ENCODE results near the gene MACROD1.
"Not testable (repeated sequence)": the region's sequence is repeated elsewhere in the genome, so short reads cannot be mapped to it uniquely, and the experiment has no call there.

The MACROD1 gene

DNA sequence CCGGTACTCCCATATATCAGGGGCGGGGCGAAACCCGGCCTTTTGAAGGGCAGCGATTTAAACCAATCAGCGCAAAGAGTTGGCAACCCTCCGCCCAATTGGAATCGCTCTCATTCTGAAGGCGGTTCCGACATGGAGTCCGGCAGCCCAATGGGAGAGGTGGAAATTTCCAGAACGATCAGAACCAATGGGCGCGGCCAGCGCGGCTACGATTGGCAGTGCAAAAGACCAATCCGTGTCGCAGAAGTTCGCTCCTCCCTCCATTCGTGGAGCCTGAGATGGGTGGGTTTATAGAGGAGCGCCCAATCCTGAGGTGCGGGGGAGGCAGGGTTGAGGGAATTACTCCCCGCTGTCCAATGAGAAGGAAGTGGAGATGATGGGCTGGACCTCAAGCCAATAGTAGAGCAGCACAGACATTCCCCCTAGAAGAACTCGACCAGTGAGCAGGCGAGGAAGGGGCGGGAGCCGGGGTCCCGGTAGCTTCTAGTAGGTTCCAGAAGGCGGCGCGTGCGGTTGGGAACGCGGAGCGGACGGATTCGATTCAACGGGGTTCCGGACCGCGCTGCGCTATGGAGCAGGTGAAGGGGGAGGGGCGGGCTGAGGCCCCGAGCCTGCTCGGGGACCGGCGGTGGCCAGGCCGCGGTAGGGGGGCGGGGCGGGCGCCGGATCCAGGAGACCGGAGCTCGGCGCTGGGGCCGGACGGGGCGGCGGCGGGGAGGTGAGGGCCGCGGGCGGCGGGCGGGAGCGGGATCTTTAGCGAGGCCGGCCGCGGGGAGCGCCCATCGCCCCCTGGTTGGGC is 20.0 kb upstream of the MACROD1 start, which contains the start of gene STIP1:
TSS of gene STIP1 (plus strand) at position 479 of the 799 bp plus-strand sequence. CDS start at position 570, 91 bp downstream.
- DNase-seq: peak; percentile 99

DNA sequence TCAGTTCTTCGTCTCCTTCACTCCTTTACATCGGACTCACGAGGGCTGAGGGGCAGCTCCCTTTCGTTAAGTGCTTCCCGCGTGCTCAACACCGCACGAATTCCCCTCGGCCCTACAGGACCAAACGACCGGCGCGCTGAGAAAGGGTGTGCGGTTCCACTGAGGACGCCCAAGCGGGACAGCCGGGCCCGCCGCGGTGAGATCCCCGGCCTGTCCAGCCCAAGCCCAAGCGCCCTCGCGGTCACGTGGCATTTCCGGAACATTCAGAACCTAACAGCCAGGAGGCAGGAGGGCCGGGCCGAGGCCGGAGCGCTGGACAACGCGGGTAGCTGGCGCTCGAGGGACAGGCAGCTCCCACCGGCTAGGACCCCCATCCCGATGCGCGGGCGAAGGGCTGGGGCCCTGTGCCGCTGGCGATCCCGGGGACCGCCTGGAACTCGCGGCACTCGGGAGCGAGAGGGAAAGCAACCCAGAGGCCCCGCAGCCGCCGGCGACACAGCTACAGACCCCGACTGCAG is 19.3 kb upstream of the MACROD1 start:
- no peak for DNase-seq

DNA sequence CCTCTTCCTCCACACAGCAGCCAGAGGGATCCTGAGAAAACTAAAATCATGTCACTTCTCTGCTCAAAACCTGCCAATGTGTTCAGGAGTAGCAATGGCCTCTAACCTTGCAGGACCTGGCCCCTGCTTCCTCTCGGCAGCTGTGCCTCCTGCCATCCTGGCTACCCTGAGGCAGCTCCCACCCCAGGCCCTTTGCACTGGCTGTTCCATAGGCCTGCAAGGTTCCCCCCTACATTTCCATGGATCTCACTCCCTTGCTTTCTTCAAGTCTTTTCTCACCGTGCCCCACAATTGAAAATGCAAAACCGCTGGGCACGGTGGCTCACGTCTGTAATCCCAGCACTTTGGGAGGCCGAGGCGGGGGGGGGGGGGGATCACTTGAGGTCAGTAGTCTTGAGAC is 18.0 kb upstream of the MACROD1 start:
- DNase-seq: no peak

DNA sequence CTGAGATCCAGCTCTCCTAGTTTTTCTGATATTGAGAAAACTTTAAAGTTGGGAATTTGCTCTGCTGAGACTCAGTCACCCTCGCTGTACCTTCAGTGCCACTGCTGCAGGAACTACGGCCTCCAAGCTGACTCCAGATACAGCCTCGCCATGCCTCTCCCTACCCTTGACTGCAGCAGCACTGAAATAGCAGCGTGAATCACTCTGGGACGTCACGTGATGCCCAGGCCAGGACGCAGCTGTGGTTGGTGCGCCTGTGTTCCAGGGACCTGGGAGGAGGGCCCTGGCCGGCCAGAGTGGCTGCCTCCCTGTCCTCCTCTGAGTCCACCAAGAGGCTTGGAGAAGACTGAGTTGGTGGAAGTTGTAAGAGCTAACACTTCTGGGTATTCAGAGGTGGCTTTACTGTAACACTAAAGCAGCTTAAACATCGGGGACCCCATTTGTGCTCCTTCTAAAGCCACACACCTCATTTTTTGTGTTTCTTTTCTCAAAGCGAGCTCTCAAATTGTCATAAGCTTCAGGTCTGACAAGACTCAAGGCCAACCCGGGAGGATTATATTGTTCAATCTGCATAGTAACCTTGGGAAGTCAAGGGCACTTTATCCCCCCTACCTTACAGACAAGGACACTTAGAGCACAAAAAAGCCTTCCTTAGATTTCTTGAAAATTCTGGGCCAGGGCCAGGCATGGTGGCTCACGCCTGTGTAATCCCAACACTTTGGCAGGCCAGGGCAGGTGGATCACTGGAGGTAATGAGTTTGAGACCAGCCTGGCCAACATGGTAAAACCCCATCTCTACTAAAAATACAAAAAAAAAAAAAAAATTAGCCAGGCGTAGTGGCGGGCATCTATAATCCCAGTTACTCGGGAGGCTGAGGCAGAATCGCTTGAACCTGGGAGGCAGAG is 15.8 kb upstream of the MACROD1 start:
- peak; percentile 24 for DNase-seq

DNA sequence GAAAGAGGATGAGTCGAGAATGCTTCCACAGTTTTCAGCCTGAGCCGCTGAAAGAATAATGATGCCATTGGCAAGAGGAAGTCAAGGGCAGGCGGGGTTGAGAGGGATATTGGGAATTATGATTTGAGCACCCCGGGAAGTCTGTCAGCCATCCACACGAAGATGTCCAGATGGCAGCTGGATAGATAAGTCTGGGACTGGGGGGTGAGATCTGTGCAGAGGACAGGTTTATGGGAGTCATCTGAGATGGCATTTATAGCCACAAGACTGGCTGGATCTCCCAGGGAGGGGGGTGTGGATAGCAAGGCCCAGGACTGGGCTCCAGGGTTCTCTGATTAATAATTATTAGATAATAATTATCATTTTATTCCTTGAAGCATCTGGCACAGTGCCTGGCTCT is 15.0 kb upstream of the MACROD1 start:
- no peak for DNase-seq

DNA sequence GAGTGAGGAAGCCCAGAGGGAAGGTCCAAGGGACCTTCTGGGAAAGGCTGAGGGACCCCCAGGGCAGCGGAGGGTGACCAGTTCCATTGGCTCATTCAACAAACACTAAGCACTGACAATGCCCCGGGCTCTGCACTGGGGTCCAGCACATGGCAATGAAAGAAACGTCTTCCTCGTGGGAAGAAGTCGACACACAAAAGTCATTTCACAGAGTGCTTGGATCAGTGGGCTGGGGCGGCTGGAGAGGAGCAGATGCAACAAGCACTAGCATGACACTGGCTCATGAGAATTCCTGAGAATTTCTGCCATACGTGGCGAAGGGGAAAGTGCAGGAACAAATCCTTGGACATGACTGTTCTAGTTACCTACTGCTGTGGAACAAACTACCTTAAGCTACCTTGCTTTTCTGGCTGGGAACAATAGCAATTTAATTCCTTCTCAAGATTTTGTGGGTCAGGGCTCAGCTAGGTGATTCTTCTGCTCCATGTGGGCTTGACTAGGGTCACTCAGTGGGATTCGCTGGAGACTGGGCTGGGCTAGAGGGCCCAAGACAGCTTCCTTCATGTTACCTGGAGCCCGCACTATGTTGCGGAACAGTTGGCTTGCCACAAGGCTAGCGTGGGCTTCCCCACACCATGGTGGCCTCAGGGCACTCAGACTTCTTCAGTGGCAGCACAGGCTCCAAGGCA is 13.2 kb upstream of the MACROD1 start:
- DNase-seq: no peak

DNA sequence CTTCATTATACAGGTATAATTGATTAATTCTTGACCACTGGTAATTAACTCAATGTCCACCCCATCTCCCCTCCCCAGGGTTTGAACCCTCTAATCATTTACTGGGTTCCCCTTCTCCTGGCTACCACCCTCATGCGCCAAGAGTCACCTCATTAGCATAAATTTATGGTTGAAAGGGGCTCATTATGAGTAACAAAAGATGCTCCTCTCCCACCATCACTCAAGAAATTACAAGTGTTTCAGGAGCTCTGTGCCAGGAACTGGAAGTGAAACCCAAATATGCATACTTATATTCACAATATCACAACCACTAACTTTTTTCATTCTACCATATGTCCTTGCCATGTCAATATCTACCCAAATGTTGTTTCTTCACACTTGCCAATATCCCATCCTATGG is 12.3 kb upstream of the MACROD1 start:
- no peak for DNase-seq

DNA sequence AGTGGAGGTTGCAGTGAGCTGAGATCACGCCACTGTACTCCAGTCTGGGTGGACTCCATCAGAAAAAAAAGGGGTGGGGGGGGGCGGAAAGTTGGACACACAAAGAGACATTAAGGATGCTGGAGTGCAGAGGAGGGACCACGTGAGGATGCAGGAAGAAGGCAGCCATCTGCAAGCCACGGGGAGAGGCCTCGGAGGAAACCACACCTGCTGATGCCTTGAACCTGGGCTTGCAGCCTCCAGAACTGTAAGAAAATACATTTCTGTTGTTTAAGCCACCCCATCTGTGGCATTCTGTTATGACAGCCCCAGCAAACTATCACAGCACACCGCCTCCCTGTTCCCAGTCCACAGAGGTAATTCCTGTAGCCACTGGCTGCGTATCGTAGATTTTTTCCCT is 10.8 kb upstream of the MACROD1 start:
- no peak for DNase-seq

DNA sequence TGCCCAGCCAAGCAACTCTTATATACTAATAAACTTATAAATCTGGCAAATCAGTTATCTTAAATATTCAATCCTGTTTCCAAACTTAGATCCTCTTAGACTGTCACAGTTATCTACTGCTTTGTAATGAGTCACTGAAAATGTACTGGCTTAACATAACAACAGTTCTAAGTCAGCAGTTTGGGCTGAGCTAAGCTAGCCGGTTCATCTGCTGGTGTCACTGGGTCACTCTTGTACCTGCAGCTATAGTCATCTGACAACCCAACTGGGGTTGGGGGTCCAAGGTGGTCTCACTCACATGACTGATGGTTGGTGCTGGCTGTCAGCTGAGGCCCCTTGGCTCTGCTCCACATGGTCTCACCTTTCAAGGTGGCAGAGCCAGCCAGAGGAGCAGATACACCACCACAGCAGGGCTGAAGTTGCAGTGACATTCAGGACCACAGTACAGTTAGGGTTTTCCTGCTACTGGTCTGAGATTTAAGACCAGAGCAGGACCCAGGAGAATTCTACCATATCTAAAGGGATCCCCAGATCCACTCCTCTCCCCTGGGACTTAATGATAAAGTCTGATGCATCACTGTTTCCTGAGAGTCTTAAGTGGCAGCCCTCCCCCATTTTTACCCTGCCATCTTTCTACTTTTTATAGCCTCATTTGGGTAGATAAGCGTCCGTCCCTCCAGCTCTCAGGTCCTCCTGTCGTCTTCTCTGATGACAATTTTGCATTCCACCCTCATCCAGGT is 7.9 kb upstream of the MACROD1 start:
- no peak for DNase-seq

DNA sequence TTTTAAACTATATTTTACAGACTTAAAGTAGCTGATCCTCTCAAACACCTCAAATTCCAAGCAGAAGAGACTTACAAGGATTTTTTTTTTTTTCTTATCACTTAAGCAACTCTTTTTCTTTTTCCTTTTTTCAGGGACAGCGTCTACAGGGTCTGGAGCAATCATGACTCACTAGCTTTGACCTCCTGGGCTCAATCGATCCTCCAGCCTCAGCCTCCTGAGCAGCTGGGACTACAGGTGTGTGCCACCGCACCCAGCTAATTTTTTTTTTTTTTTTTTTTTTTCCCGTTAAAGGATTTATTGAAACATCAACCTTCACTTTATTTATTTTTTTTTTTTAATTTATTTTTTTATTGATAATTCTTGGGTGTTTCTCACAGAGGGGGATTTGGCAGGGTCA is 4.5 kb upstream of the MACROD1 start:
- no peak for DNase-seq

DNA sequence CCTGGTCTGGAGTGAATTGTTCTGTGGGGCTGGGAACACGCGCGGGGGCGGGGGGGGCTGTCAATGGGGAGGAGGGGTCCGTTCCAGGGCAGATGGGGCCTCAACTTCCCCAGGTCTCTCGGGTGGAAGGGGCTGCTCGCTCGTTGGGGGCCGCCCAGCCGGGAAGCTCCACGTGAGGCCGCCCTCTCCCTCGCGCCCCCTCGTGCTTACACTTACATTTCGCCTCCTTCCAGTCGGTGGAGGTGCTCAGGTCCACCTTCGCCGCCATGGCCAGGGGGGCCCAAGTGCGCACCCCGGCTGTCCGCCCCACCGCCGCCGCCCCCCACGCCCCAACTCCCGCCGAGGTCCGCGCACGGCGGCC is 452 bp downstream of the MACROD1 start:
- DNase-seq: no peak

DNA sequence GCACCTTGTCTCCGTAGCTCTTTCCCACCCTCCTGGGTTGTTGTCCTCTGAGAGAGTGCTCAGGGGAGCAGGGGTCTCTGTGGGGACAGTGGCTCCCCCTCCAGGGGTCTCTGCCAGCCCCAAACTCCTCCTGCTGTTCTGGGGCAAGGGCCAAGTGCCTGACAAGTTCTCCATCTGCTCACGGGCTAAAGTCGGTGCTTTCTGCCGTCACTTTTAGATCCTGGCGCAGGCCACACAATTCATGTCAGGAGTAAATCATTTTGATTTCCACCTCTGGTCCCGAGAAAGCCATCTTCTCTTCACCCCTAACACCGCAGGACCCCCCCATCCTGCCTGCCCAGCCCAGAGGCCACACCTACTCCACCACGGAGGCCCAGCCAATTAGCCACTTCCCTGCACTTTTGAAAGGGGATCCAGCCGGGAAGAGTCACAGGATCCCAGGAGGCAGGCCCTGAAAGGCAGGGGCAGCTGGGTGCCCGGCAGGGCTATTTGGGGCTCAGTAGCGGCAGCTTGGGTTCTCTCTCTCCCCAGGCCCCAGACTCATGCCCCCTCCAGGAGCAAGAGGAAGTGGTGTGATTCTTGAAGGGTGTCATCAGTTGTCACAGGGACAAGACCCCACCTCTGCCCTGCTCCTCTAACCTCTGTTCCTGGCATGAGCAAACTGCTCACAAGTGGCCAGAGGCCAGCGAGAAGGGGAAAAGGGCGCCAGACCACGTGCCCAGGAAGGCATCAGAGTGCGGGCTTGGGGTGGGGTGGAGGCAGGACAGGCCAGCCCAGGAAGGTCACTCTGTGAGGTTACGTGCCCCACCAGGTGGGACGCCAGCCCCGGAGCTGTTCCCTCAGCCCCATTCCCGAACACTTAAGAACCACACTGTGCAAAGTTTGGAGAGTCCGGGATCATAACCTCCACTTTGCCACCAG is 1.3 kb downstream of the MACROD1 start:
- DNase-seq: no peak

DNA sequence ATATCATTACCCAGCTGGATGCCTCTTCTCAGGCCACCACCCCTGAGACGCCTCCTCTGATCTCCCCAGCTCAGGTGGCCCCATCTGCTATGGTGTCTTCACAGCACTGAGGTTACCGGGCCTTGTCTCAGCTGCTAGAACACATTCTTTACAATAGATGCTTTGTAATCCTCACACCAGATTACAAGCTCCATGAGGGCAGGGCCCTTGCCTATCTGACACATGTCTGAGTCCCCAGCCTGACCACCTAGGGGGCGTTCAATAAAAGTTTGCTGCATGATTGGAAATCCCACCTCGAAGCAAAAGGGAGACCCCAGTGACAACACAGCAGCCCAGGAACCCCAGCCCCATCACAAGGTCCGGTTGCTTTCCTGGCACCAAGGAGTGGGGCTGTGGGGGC is 2.0 kb downstream of the MACROD1 start:
- no peak for DNase-seq

DNA sequence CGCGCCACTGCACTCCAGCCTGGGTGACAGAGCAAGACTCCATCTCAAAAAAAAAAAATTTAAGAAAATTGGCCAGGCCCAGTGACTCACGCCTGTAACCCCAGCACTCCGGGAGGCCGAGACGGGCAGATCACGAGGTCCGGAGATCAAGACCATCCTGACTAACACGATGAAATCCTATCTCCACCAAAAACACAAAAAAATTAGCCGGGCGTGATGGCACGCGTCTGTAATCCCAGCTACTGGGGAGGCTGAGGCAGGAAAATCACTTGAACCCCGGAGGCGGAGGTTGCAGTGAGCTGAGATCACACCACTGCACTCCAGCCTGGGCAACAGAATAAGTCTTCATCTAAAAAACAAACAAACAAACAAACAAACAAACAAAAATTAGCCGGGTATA is 3.1 kb downstream of the MACROD1 start:
- not testable (repeated sequence) for DNase-seq

DNA sequence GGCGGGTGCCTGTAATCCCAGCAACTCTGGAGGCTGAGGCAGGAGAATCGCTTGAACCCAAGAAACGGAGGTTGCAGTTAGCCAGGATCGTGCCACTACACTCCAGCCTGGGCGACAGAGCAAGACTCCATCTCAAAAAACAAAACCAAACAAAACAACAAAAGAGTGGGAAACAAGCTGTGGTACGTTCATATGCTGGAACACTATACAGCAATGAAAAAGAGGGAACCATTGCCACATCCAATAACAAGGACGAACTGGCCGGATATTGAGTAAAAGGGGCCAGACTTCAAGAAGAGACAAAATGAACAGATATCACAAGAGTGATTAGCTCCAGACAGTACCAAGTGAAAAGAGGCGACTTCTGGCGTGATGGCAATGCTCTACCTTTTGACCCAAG is 4.9 kb downstream of the MACROD1 start:
- DNase-seq: no peak

DNA sequence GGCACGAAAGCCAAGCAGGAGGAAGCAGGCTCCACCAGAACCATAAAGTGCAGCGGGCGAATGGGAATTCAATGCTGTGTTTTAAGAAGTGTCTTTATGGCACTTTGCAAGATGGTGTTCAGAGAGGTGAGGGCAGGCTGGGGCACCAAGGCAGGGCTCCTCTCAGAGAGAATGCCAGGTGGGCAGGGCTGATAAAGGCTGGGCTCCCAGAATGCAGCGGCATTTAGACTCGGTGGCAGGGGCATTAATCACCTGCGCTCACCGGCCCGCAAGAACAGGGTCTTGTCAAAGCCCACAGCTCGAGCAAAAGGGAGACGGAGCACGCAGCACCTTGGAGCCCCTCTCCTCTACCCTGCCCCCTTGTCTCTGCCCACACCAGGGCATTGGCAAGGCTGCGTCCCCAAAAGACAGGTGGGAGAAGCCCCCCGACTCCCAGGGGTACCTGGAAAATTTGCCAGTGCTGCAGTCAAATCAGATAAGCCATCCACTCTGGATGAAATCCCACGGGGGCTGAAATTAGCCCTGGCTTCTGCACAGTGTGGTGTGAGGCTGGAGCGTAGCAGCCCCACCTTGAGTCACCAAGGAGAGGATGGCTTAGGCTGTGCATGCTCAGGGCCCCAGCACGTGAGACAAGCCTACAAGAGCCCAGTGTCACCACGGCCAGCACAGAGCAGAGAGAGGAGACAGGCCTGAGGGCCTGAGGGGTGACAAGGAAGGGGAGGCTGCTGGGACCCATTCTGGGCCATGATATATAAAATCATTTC is 8.1 kb downstream of the MACROD1 start:
- no peak for DNase-seq

DNA sequence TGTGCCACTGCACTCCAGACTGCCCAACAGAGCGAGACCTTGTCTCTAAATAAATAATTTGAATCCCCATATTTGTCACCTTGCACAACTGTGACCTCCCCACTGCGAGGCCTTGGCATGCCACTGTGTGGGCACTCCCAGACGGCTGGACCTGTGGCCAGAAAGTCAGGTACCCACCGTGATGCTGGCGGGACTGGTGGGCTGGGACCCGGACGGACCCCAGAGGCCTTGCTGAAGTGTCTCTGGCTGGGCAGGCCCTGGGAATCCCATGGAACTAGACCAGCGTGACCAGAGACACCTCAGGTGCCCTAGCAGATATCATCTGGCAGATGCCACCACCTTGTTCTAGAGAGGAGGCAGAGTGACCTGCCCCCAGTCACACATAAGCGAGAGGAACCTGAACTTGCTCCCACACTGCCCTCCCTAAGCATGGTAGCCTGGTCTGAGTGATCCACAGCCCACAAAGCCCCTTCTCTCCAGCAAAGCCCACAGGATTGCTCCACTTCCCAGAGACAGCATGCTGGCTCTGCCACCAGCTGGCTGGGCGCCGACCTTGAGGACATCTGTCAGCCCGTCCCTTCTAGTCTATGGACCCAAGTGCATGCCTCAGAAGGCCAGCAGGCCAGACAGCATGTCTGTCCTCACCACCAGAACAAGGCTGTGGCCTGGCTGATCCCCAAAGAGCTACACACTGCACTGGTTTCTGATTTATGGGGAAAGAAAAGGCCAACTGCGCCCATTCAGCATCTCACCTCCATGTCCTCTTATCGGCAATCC is 9.5 kb downstream of the MACROD1 start:
- no peak for DNase-seq

DNA sequence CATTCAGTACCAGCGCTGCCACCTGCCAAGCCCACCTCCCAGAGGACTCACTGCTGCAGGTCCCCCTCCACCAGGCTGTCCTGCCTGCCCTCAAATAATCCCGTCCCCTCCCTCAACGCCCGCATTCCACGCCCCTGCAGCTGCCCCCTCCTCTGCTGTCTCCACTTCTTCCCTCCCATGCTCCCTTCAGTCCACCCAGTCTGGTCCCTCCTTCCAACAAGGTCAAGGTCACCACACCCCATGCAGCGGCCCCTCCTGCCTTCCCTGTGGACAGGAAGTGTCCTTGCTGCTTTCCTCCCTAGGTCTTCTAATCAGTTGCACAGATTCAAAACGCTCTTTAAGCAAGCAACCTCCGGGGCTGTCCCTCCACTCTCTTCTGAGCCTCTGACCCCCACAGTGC is 12.1 kb downstream of the MACROD1 start:
- DNase-seq: no peak

DNA sequence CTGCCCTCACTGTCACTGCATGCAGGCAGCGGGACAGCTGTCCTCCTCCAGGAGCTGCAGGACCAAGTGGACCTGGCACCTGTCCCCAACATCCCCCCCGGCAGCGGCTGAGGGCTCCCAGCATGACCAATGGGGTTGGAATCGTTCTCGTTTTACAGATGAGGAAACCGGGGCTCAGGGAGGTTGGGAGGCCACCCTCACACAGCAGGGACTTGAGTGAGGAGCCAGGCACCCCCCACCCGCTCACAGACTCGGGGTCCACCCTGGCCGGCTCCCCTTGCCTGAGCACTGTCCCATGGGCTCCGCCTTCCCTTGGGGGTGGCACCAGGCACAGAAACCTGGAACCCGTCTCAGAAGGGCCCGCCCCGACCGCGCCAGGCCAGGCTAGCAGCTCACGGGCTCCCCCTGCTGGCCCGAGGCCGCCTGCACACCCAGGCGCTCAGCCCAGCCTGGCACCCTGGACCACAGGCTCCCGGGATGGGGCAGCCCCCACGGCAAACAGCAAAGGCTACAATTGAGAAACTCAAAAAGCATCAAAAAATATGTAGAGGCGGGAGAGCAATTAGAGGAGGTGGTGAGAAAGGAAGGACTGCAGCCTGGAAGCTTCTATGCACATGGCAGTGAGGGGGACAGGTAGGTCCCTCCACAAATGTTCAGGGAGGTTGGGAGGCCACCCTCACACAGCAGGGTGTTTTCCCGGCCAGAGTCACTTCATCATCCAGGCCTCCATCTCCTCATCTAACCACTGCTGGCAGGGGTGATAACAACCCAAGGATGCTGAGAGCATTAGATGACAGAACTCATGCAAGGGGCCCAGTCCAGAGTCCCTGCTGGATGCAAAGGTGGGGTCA is 12.8 kb downstream of the MACROD1 start:
- DNase-seq: no peak
